GM12878 (cell line): ENCODE measurements around the gene ULBP1. TPM values are rescaled to one million over a fixed set of nuclear protein-coding genes. Genes with fewer than 3 reads are reported as not detected.

Experiments used
- ATAC-seq: fragments of 200-7000 bp; cut with Tn5 transposase; 3 replicates; pipeline ENCODE4 v1.9.1; 2020; ENCODE audit warnings: mild to moderate bottlenecking, moderate library complexity
- BruUV-seq: library from RNA; stranded (reverse); fragments of 400-500 nt; replicated peaks from 2 replicates; lab custom pipeline; 2021; lab: Mats Ljungman, UMichigan
- CTCF ChIA-PET: fragments of 300-600 bp; sonication (Branson Sonifier 250); formaldehyde crosslinking; extraction: SDS; loops from one replicate; lab custom pipeline; 2021; ENCODE audit warnings: inconsistent platforms; lab: Yijun Ruan, JAX
- POLR2A ChIA-PET: fragments of 350-600 bp; formaldehyde crosslinking; extraction: SDS; loops from one replicate; lab custom pipeline; 2021; ENCODE audit warnings: inconsistent platforms; lab: Charles Lee
- RAD21 ChIA-PET: fragments of 300-600 bp; sonication (Branson Sonifier 250); formaldehyde crosslinking; loops from one replicate; lab custom pipeline; 2023; ENCODE audit warnings: antibody characterized with exemption; ENCODE audit not compliant: unreplicated experiment; lab: Charles Lee
- SMC1A ChIA-PET: fragments of 300-600 bp; sonication (Branson Sonifier 250); formaldehyde crosslinking; loops from one replicate; lab custom pipeline; 2023; ENCODE audit not compliant: unreplicated experiment, uncharacterized antibody; lab: Charles Lee
- DNase-seq: peaks from one replicate; pipeline ENCODE4 v3.0.0-alpha.2; 2011; ENCODE audit warnings: low read depth, low spot score
- FAIRE-seq: peaks from 3 replicates; lab custom pipeline; 2011; peaks lifted over from hg19 to GRCh38; lab: Jason Lieb, UNC
- H2AFZ ChIP-seq: 2 replicates; pipeline ENCODE4 v1.6.0; 2011; ENCODE audit warnings: low read depth, low read length, control low read depth; ENCODE audit not compliant: control insufficient read depth
- H3K27ac ChIP-seq: 2 replicates; pipeline ENCODE4 v1.5.1; 2011; ENCODE audit warnings: control low read depth; ENCODE audit not compliant: control insufficient read depth, insufficient read depth
- H3K27me3 ChIP-seq, 2 experiments: replicated peaks in 1 of 2; 2 replicates each; pipeline versions ENCODE4 v1.6.0 to v1.6.1; 2011; ENCODE audit warnings: low read length in 1 of 2; ENCODE audit not compliant: control insufficient read depth in 2 of 2, insufficient read depth in 2 of 2
- H3K36me3 ChIP-seq, 2 experiments: 2 replicates each; pipeline ENCODE4 v1.5.1; 2011; ENCODE audit warnings: low read length in 1 of 2; ENCODE audit not compliant: control insufficient read depth in 2 of 2, insufficient read depth in 2 of 2
- H3K4me1 ChIP-seq: 2 replicates; pipeline ENCODE4 v1.6.1; 2011; ENCODE audit warnings: mild to moderate bottlenecking, low read length, moderate library complexity, mixed read lengths; ENCODE audit not compliant: control insufficient read depth, insufficient read depth
- H3K4me2 ChIP-seq: 2 replicates; pipeline ENCODE4 v1.6.0; 2011; ENCODE audit warnings: control low read depth; ENCODE audit not compliant: control insufficient read depth, insufficient read depth
- H3K4me3 ChIP-seq: fragments of 200-600 bp; sonication (generic); 2 replicates; pipeline ENCODE4 v1.5.1; 2016
- H3K79me2 ChIP-seq: 2 replicates; pipeline ENCODE4 v1.6.0; 2011; ENCODE audit warnings: low read length; ENCODE audit not compliant: control insufficient read depth, insufficient read depth
- H3K9ac ChIP-seq: 2 replicates; pipeline ENCODE4 v1.8.0; 2011; ENCODE audit warnings: low read length, control low read depth, mixed read lengths; ENCODE audit not compliant: control insufficient read depth, insufficient read depth
- H3K9me3 ChIP-seq: replicated peaks from 3 replicates; pipeline ENCODE4 v1.5.1; 2011; ENCODE audit warnings: mild to moderate bottlenecking, low read length; ENCODE audit not compliant: control insufficient read depth, insufficient read depth
- H4K20me1 ChIP-seq: 2 replicates; pipeline ENCODE4 v1.6.0; 2011; ENCODE audit not compliant: control insufficient read depth, insufficient read depth
- ASH2L ChIP-seq: fragments of 300-600, 200-600 bp; sonication (generic); IDR thresholded peaks from 2 replicates; pipeline ENCODE4 v1.6.1; 2017; ENCODE audit warnings: low read depth, mild to moderate bottlenecking, borderline replicate concordance
- HSF1 ChIP-seq: fragments of 150-350 bp; IDR thresholded peaks from 2 replicates; pipeline ENCODE4 v1.6.1; 2014; ENCODE audit warnings: mild to moderate bottlenecking, low read depth, low read length
- POLR2AphosphoS2 ChIP-seq: IDR thresholded peaks from 2 replicates; pipeline ENCODE4 v1.6.1; 2011; ENCODE audit warnings: low read depth, mild to moderate bottlenecking, low read length, improper control_type of control experiment, moderate library complexity
- RELB ChIP-seq: fragments of 450-650 bp; IDR thresholded peaks from 2 replicates; pipeline ENCODE4 v1.6.1; 2017; ENCODE audit warnings: low read depth, mild to moderate bottlenecking, moderate library complexity
- RFX5 ChIP-seq: IDR thresholded peaks from 2 replicates; pipeline ENCODE4 v1.6.1; 2011; ENCODE audit warnings: low read depth, low read length, improper control_type of control experiment
- SP1 ChIP-seq: IDR thresholded peaks from one replicate; pipeline ENCODE4 v1.6.1; 2011; ENCODE audit warnings: low read depth, low read length
- WRNIP1 ChIP-seq: IDR thresholded peaks from 2 replicates; pipeline ENCODE4 v1.6.1; 2011; ENCODE audit warnings: low read depth, low read length, improper control_type of control experiment, borderline replicate concordance
- ZBTB40 ChIP-seq: fragments of 450-650 bp; IDR thresholded peaks from 2 replicates; pipeline ENCODE4 v1.6.1; 2016; ENCODE audit warnings: mild to moderate bottlenecking, moderate library complexity, borderline replicate concordance
- ZNF274 ChIP-seq: IDR thresholded peaks from one replicate; pipeline ENCODE4 v1.8.0; 2011; ENCODE audit not compliant: insufficient read length, insufficient read depth
- ZNF384 ChIP-seq: IDR thresholded peaks from 2 replicates; pipeline ENCODE4 v1.6.1; 2012; ENCODE audit warnings: low read depth, mild to moderate bottlenecking, low read length, improper control_type of control experiment, borderline replicate concordance
- ZNF592 ChIP-seq: fragments of 450-650 bp; IDR thresholded peaks from 2 replicates; pipeline ENCODE4 v1.6.1; 2017; ENCODE audit warnings: mild to moderate bottlenecking, moderate library complexity
- ZNF622 ChIP-seq: fragments of 450-650 bp; IDR thresholded peaks from 2 replicates; pipeline ENCODE4 v1.6.1; 2017; ENCODE audit warnings: mild to moderate bottlenecking, inconsistent platforms
- WGBS: methylation state at CpG from one replicate; pipeline ENCODE4 v1.1.6; 2016; ENCODE audit warnings: low lambda C conversion rate; ENCODE audit not compliant: insufficient replicate concordance, insufficient coverage; ENCODE audit errors: missing lambda C conversion rate; 5-methylcytosine and 5-hydroxymethylcytosine counted together
- in situ Hi-C: fragments of 300-500 bp; cut with MboI; formaldehyde crosslinking; loops from 9 replicates; pipeline ENCODE4 v1.14.3; 2018; ENCODE audit warnings: mixed read lengths
- intact Hi-C: fragments of 100-400 bp; cut with micrococcal nuclease; formaldehyde crosslinking; loops from one replicate; pipeline ENCODE4 v1.14.2; 2022; ENCODE audit not compliant: unreplicated experiment
- polyA plus RNA-seq, 11 experiments: library from polyadenylated mRNA; depleted of rRNA in 4 of 11; unstranded in 6 of 11; stranded (reverse) in 5 of 11; fragments of >200 nt; fragmentation: Nextera tagmentation in 4 of 11; fragmentation: Illumina TruSeq in 1 of 11; extraction: Ambion mirVana in 4 of 11; extraction: Trizol in 1 of 11; gene quantifications; 1 replicate in 1 of 11; 2 replicates in 10 of 11; pipeline versions ENCODE4 v1.2.1 to v1.2.3, GENCODE V29; 2011 to 2016; ENCODE audit warnings: inconsistent platforms in 2 of 11, missing spikeins in 2 of 11, low read depth in 1 of 11
- total RNA-seq, 4 experiments: library from RNA; depleted of rRNA in 3 of 4; stranded (reverse); fragments of >200 nt in 3 of 4; fragmentation: Illumina TruSeq in 1 of 4; extraction: Trizol in 1 of 4; gene quantifications; 2 replicates each; pipeline versions ENCODE4 v1.2.1 to v1.2.3, GENCODE V29; 2013 to 2021

Gene ULBP1
- total and polyA plus RNA-seq, 10 of the 15 experiments (the other 5 are each of a cell fraction or from before 2014, with no cell fraction given), result 0.02 to 0.12 (median 0.04) TPM; not detected in 7

GRCh38 chr6:149985481-149985937 lies 21.8 kb downstream of the ULBP1 start:
- Histone ChIP-seq H4K20me1 (no peaks in the 10 kb centered on the region; the same call in 1 of the 2 replicates), H3K4me1 (peaks cover 6% of the 10 kb centered on the region), H3K9me3 (peaks cover 7% of the 10 kb centered on the region; the same call in 2 of the 3 replicates), H3K27ac (no peak overlapping the region), H3K4me3 (no peak overlapping the region), H3K4me2 (no peak overlapping the region), H3K9ac (no peak overlapping the region), H2AFZ (no peak overlapping the region), H3K36me3 (no peaks in the 10 kb centered on the region), H3K79me2 (no peaks in the 10 kb centered on the region), H3K27me3 (peaks cover 8 to 15% of the 10 kb centered on the region in 2 experiments; a peak in 3 of 4 replicates)
- ATAC-seq (no peak), FAIRE-seq (no peak), DNase-seq (no peak)
- SMC1A ChIA-PET, result no interaction called here
- POLR2A ChIA-PET, result no interaction called here
- in situ Hi-C loops (no loop called here), intact Hi-C loops (no loop called here)
- RAD21 ChIA-PET, result no interaction called here
- CTCF ChIA-PET, result no interaction called here
- no TSS peak for BruUV-seq
- WGBS, result 51% methylated on average over 5 of the region's 5 CpGs
- TF ChIP-seq ASH2L (no peak), HSF1 (no peak), RFX5 (no peak), ZBTB40 (no peak), RELB (no peak), ZNF622 (no peak), ZNF274 (no peak), WRNIP1 (no peak), SP1 (no peak), ZNF592 (no peak), POLR2AphosphoS2 (no peak), ZNF384 (no peak)
